Panc1 (cell line): ENCODE measurements around the gene SPTBN1. TPM values are rescaled to one million over a fixed set of nuclear protein-coding genes. Genes with fewer than 3 reads are reported as not detected.

Experiments used
- ATAC-seq: fragments of 200-7000 bp; cut with Tn5 transposase; 2 replicates; pipeline ENCODE4 v1.9.1; 2020; ENCODE audit warnings: mild to moderate bottlenecking, moderate library complexity
- BruUV-seq: library from RNA; stranded (reverse); fragments of 400-500 nt; replicated peaks from 2 replicates; lab custom pipeline; 2021; lab: Mats Ljungman, UMichigan
- CTCF ChIA-PET: fragments of 300-600 bp; sonication (Branson Sonifier 250); formaldehyde crosslinking; loops from one replicate; lab custom pipeline; 2022; ENCODE audit warnings: antibody characterized with exemption; lab: Charles Lee
- POLR2A ChIA-PET: fragments of 300-600 bp; sonication (Branson Sonifier 250); formaldehyde crosslinking; loops from one replicate; lab custom pipeline; 2022; ENCODE audit warnings: antibody characterized with exemption; lab: Charles Lee
- DNase-seq: peaks from one replicate; pipeline ENCODE4 v3.0.0-alpha.2; 2010; ENCODE audit warnings: low read depth, low spot score
- H3K27ac ChIP-seq: 2 replicates; pipeline ENCODE4 v1.5.1; 2011; ENCODE audit warnings: mild to moderate bottlenecking, low read length, inconsistent platforms
- H3K27me3 ChIP-seq: fragments of 200-500 bp; sonication (Bioruptor generic); 2 replicates; pipeline ENCODE4 v1.6.0; 2014; ENCODE audit warnings: low read length, inconsistent platforms; ENCODE audit not compliant: control insufficient read depth, insufficient read depth
- H3K36me3 ChIP-seq: fragments of 200-500 bp; sonication (Bioruptor generic); 2 replicates; pipeline ENCODE4 v1.5.1; 2014; ENCODE audit warnings: inconsistent platforms, mild to moderate bottlenecking, low read length, moderate library complexity; ENCODE audit not compliant: control insufficient read depth, insufficient read depth
- H3K4me1 ChIP-seq: 2 replicates; pipeline ENCODE4 v1.5.1; 2011; ENCODE audit warnings: inconsistent platforms, mild to moderate bottlenecking, low read length, moderate library complexity; ENCODE audit not compliant: control insufficient read depth, insufficient read depth
- H3K4me3 ChIP-seq, 2 experiments: 2 replicates each; pipeline ENCODE4 v1.5.1; 2011 to 2012; ENCODE audit warnings: low read depth in 2 of 2, low read length in 2 of 2, mild to moderate bottlenecking in 2 of 2, inconsistent platforms in 1 of 2, moderate library complexity in 1 of 2
- H3K9me3 ChIP-seq: fragments of 200-500 bp; sonication (Bioruptor generic); 2 replicates; pipeline ENCODE4 v1.5.1; 2014; ENCODE audit warnings: low read depth, mild to moderate bottlenecking, inconsistent platforms, low read length, moderate library complexity; ENCODE audit not compliant: control insufficient read depth, insufficient read depth
- CTCF ChIP-seq: fragments of 450-650 bp; IDR thresholded peaks from 2 replicates; pipeline ENCODE4 v1.5.1; 2017; ENCODE audit warnings: mild to moderate bottlenecking
- POLR2AphosphoS5 ChIP-seq: IDR thresholded peaks from 2 replicates; pipeline ENCODE4 v1.6.1; 2012; ENCODE audit warnings: mild to moderate bottlenecking, low read depth, low read length, moderate library complexity
- REST ChIP-seq, 2 experiments: IDR thresholded peaks; 2 replicates each; pipeline ENCODE4 v1.6.1; 2011 to 2012; ENCODE audit warnings: low read depth in 2 of 2, control low read depth in 1 of 2, low read length in 1 of 2, mild to moderate bottlenecking in 1 of 2, moderate library complexity in 1 of 2; ENCODE audit not compliant: insufficient read depth in 1 of 2
- SIN3A ChIP-seq: IDR thresholded peaks from 2 replicates; pipeline ENCODE4 v1.6.1; 2012; ENCODE audit warnings: low read depth, mild to moderate bottlenecking, low read length, moderate library complexity, borderline replicate concordance; ENCODE audit not compliant: insufficient read depth
- TCF7L2 ChIP-seq: IDR thresholded peaks from 2 replicates; pipeline ENCODE4 v1.6.1; 2011; ENCODE audit warnings: mild to moderate bottlenecking, low read depth, low read length, inconsistent platforms
- in situ Hi-C: cut with HindIII; loops from 2 replicates; pipeline ENCODE4 v1.10.0; 2016; ENCODE audit warnings: low sequenced_read_pairs, low pct_unique_long_range_greater_than_20kb
- intact Hi-C: fragments of 100-400 bp; cut with micrococcal nuclease; formaldehyde crosslinking; loops from one replicate; pipeline ENCODE4 v1.10.0; 2022; ENCODE audit not compliant: unreplicated experiment
- total RNA-seq: library from RNA; stranded (reverse); gene quantifications from one replicate; pipeline ENCODE4 v1.2.1, GENCODE V29; 2021; ENCODE audit not compliant: unreplicated experiment

SPTBN1 gene
- total RNA-seq, 1 experiment from 2014 or later = 169 TPM

- Histone ChIP-seq H3K4me3 (no peak overlapping the region), H3K36me3 (no peaks in the 10 kb centered on the region), H3K27ac (no peak overlapping the region), H3K9me3 (no peaks in the 10 kb centered on the region), H3K4me1 (no peaks in the 10 kb centered on the region), H3K27me3 (no peaks in the 10 kb centered on the region)
- ChIA-PET CTCF (no interaction called here), POLR2A (no interaction called here)
- no TSS peak for BruUV-seq
- intact Hi-C loops = no loop called here
- DNase-seq (no peak), ATAC-seq (no peak)
- TF ChIP-seq CTCF (no peak), POLR2AphosphoS5 (no peak), SIN3A (no peak), REST (IDR thresholded peaks at IDR 0.05; ENCODE audit: insufficient read depth in 1 of 2, low read depth in 2 of 2, low read length in 1 of 2) (no peak), TCF7L2 (no peak)
- in situ Hi-C loops = no loop called here
These were observed 78.5 kb downstream of the SPTBN1 start for GRCh38 chr2:54534625-54535024.

- BruUV-seq = no TSS peak
These were observed 79.6 kb downstream of the SPTBN1 start for GRCh38 chr2:54535599-54536195.

More at GRCh38 chr2:54535599-54536195, 79.6 kb downstream of the SPTBN1 start:
- intact Hi-C loops (no loop called here), in situ Hi-C loops (no loop called here)
- CTCF ChIA-PET = no interaction called here
- Histone ChIP-seq H3K4me1 (no peaks in the 10 kb centered on the region), H3K9me3 (no peaks in the 10 kb centered on the region), H3K27me3 (no peaks in the 10 kb centered on the region), H3K4me3 (no peak overlapping the region), H3K27ac (no peak overlapping the region), H3K36me3 (no peaks in the 10 kb centered on the region)
- no peak for TF ChIP-seq TCF7L2
- no peak for TF ChIP-seq CTCF
- no peak for TF ChIP-seq REST (IDR thresholded peaks at IDR 0.05; ENCODE audit: insufficient read depth in 1 of 2, low read depth in 2 of 2, low read length in 1 of 2)
- no peak for TF ChIP-seq SIN3A
- TF ChIP-seq POLR2AphosphoS5 = no peak
- DNase-seq (no peak), ATAC-seq (no peak)
- POLR2A ChIA-PET = no interaction called here
